OCI-LY1 (cell line): Measurements from ENCODE around the gene BAIAP3.

ENCODE experiments used
- H2AFZ ChIP-seq: fragments of 200-600 bp; sonication (generic), shearing (Covaris generic); 2 replicates; pipeline ENCODE4 v1.6.0; 2014; ENCODE audit warnings: antibody characterized with exemption, mild to moderate bottlenecking, low read length
- H3F3A ChIP-seq: fragments of 200-600 bp; sonication (generic), shearing (Covaris generic); 2 replicates; pipeline ENCODE4 v1.6.0; 2014; ENCODE audit warnings: mild to moderate bottlenecking, antibody characterized with exemption, low read length, moderate library complexity; ENCODE audit not compliant: insufficient read depth
- H3K27ac ChIP-seq: fragments of 200-600 bp; sonication (generic); 2 replicates; pipeline ENCODE4 v1.5.1; 2014; ENCODE audit warnings: low read length, mixed run types, mild to moderate bottlenecking, low read depth; ENCODE audit not compliant: poor library complexity, severe bottlenecking
- H3K27me3 ChIP-seq: fragments of 200-600 bp; sonication (generic); 2 replicates; pipeline ENCODE4 v1.6.0; 2014; ENCODE audit warnings: antibody characterized with exemption, mild to moderate bottlenecking, low read length, moderate library complexity; ENCODE audit not compliant: insufficient read depth
- H3K36me3 ChIP-seq: fragments of 200-600 bp; sonication (generic); 2 replicates; pipeline ENCODE4 v1.6.1; 2014; ENCODE audit warnings: mild to moderate bottlenecking, antibody characterized with exemption, low read length, moderate library complexity, mixed read lengths; ENCODE audit not compliant: insufficient read depth
- H3K4me1 ChIP-seq: fragments of 200-600 bp; sonication (generic); 2 replicates; pipeline ENCODE4 v1.5.1; 2014; ENCODE audit warnings: mild to moderate bottlenecking, low read length, moderate library complexity; ENCODE audit not compliant: insufficient read depth, severe bottlenecking
- H3K4me2 ChIP-seq: fragments of 200-600 bp; sonication (generic), shearing (Covaris generic); 2 replicates; pipeline ENCODE4 v1.6.1; 2014; ENCODE audit warnings: low read length
- H3K4me3 ChIP-seq: fragments of 200-600 bp; sonication (generic); 2 replicates; pipeline ENCODE4 v1.5.1; 2014; ENCODE audit warnings: low read length, low read depth, mild to moderate bottlenecking, mixed read lengths; ENCODE audit not compliant: poor library complexity, severe bottlenecking
- H3K79me2 ChIP-seq: fragments of 200-600 bp; shearing (Covaris generic); 2 replicates; pipeline ENCODE4 v1.6.1; 2016; ENCODE audit warnings: mixed run types, low read length, mixed read lengths; ENCODE audit not compliant: insufficient read depth
- H3K9ac ChIP-seq: fragments of 200-600 bp; sonication (generic), shearing (Covaris generic); 2 replicates; pipeline ENCODE4 v1.6.1; 2014; ENCODE audit warnings: mild to moderate bottlenecking, low read length, mixed read lengths
- H3K9me2 ChIP-seq: fragments of 200-600 bp; sonication (generic), shearing (Covaris generic); 2 replicates; pipeline ENCODE4 v1.6.1; 2014; ENCODE audit warnings: low read depth, mild to moderate bottlenecking, low read length, mixed read lengths
- H3K9me3 ChIP-seq: fragments of 200-600 bp; shearing (Covaris generic); 2 replicates; pipeline ENCODE4 v1.6.1; 2014; ENCODE audit warnings: low read length, mixed read lengths
- H4K20me1 ChIP-seq: fragments of 200-600 bp; sonication (generic), shearing (Covaris generic); 2 replicates; pipeline ENCODE4 v1.6.0; 2016; ENCODE audit warnings: mild to moderate bottlenecking, low read length; ENCODE audit not compliant: insufficient read depth
- EZH2 ChIP-seq: fragments of 200-600 bp; sonication (generic), shearing (Covaris generic); IDR thresholded peaks from 2 replicates; pipeline ENCODE4 v1.8.0; 2017; ENCODE audit warnings: borderline replicate concordance, mixed run types, mild to moderate bottlenecking, antibody characterized with exemption, low read length, moderate library complexity, mixed read lengths
- TF ChIP-seq, protein P1 (sequence below): fragments of 200-600 bp; sonication (generic), shearing (Covaris generic); IDR thresholded peaks from 2 replicates; pipeline ENCODE4 v1.5.1; 2017; ENCODE audit warnings: mild to moderate bottlenecking, antibody characterized with exemption, low read length, moderate library complexity, mixed read lengths

Gene BAIAP3

DNA sequence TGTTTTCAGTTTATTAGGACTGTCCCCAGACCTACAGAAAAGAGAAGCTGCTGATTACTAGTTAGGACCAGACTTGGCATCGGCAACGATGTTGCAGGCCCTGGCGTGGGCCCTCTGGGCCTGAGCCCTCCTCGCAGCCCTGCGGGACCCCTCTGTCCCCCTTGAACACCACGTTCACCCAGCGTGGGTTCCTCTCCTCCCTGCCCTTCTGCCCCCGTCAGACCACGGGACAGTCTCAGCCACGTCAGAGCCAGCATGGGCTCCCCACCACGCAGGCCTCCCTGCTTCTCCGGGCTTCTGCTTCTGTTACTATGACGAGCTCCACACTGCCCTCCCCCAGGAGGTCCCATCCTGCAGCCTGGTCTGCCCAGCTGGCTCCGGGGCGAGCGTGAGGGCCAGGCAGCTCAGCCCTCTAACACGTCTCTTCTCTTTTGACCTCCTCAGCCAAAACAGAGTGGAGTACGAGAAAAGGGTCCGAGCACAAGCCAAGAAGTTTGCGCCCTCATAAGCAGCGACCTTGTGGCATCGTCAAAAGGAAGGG lies 9.1 kb upstream of the BAIAP3 start:
- TF ChIP-seq, protein P1, sequence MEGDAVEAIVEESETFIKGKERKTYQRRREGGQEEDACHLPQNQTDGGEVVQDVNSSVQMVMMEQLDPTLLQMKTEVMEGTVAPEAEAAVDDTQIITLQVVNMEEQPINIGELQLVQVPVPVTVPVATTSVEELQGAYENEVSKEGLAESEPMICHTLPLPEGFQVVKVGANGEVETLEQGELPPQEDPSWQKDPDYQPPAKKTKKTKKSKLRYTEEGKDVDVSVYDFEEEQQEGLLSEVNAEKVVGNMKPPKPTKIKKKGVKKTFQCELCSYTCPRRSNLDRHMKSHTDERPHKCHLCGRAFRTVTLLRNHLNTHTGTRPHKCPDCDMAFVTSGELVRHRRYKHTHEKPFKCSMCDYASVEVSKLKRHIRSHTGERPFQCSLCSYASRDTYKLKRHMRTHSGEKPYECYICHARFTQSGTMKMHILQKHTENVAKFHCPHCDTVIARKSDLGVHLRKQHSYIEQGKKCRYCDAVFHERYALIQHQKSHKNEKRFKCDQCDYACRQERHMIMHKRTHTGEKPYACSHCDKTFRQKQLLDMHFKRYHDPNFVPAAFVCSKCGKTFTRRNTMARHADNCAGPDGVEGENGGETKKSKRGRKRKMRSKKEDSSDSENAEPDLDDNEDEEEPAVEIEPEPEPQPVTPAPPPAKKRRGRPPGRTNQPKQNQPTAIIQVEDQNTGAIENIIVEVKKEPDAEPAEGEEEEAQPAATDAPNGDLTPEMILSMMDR, result no peak
- TF ChIP-seq EZH2, result no peak
- no peaks in the 10 kb centered on the region for H4K20me1 ChIP-seq
- peaks cover 23% of the 10 kb centered on the region for H3K4me1 ChIP-seq
- no peaks in the 10 kb centered on the region for H3K27me3 ChIP-seq
- H3K36me3 ChIP-seq, result peaks cover 59% of the 10 kb centered on the region
- no peaks in the 10 kb centered on the region for H3K9me3 ChIP-seq
- H3K4me3 ChIP-seq, result no peak overlapping the region
- no peak overlapping the region for H3K4me2 ChIP-seq
- no peak overlapping the region for H3K27ac ChIP-seq
- H3K79me2 ChIP-seq, result no peaks in the 10 kb centered on the region
- no peak overlapping the region for H2AFZ ChIP-seq
- H3F3A ChIP-seq, result no peaks in the 10 kb centered on the region
- no peaks in the 10 kb centered on the region for H3K9me2 ChIP-seq
- H3K9ac ChIP-seq, result no peak overlapping the region

DNA sequence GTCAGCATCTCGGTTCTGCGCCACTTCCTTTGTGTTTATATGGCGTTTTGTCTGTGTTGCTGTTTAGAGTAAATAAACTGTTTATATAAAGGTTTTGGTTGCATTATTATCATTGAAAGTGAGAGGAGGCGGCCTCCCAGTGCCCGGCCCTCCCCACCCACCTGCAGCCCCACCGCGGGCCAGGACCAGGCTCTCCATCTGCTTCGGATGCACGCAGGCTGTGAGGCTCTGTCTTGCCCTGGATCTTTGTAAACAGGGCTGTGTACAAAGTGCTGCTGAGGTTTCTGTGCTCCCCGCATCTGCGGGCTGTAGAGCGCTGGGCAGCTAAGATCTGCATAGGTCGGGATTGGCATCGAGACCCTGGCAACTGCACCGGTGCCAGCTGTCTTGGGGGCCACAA lies 8.2 kb upstream of the BAIAP3 start:
- Histone ChIP-seq H3K4me1 (peaks cover 23% of the 10 kb centered on the region), H3K9me3 (no peaks in the 10 kb centered on the region), H3K9me2 (no peaks in the 10 kb centered on the region), H2AFZ (no peak overlapping the region), H3F3A (no peaks in the 10 kb centered on the region), H3K4me3 (no peak overlapping the region), H3K79me2 (no peaks in the 10 kb centered on the region), H3K27me3 (no peaks in the 10 kb centered on the region), H3K36me3 (peaks cover 50% of the 10 kb centered on the region), H3K27ac (peak overlapping the region; percentile 68), H3K9ac (no peak overlapping the region; the same call in 1 of the 2 replicates), H4K20me1 (no peaks in the 10 kb centered on the region), H3K4me2 (no peak overlapping the region; the same call in 1 of the 2 replicates)
- TF ChIP-seq EZH2, result no peak
- TF ChIP-seq, protein P1, result no peak

DNA sequence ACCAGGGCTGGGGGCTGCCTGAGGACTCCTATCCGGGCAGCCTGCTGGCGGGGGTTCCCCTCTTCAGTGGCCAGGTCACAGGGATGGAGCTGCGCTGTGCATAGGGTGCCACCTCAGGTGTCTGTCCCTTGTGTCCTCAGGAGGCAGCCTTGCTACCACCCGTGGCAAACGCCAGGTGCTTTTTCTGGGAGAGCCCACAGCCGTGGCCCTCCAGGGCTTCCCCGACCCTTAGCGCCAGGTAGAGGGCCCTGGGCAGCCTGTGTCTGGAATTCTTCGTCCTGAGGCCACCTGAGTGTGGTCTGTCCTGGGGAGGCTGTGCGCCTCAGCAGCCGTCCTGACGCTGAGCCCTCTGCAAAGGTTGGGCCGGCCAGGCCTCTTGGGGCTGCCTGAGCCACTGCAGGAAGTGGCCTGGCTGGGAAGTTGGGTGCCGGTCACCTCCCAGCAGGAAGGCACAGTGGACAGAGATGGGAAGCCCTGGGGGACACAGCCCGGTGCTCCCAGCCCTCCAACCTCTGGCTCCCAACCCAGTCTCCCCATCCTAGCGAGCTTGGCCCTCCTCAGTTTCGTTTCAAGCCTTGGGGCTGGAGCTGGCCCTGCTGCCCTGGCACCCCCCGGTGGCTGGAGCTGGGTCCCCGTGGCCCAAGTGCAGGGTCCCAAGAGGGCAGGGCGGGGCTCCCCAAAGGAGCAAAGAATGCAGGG lies 7.6 kb upstream of the BAIAP3 start:
- Histone ChIP-seq H3K4me2 (peak overlapping the region; percentile 15; the same call in 1 of the 2 replicates), H3K27ac (peak overlapping the region; percentile 68), H4K20me1 (no peaks in the 10 kb centered on the region), H3F3A (no peaks in the 10 kb centered on the region), H3K36me3 (peaks cover 44% of the 10 kb centered on the region), H3K27me3 (no peaks in the 10 kb centered on the region), H2AFZ (no peak overlapping the region), H3K4me1 (peaks cover 25% of the 10 kb centered on the region), H3K9ac (no peak overlapping the region; the same call in 1 of the 2 replicates), H3K9me2 (no peaks in the 10 kb centered on the region), H3K79me2 (no peaks in the 10 kb centered on the region), H3K4me3 (no peak overlapping the region), H3K9me3 (no peaks in the 10 kb centered on the region)
- TF ChIP-seq, protein P1, result no peak
- TF ChIP-seq EZH2, result no peak
